ENCODE measurements around the gene SPPL3.

SPPL3 gene

GRCh38 chr12:120903412-120904196 lies 554 bp downstream of the SPPL3 start (continued):
- TF ChIP-seq PRDM4 (tag by site-specific recombination; IDR thresholded peaks at IDR 0.05) (no peak), OVOL3 (tag by site-specific recombination; IDR thresholded peaks at IDR 0.05) (no peak), KLF9 (tag by site-specific recombination; IDR thresholded peaks at IDR 0.05; ENCODE audit: low read depth) (peak; percentile 88), ZBTB20 (tag by site-specific recombination; IDR thresholded peaks at IDR 0.05) (peak; percentile 94), ZNF677 (tag by site-specific recombination; IDR thresholded peaks at IDR 0.05) (no peak), ZNF121 (tag by site-specific recombination; IDR thresholded peaks at IDR 0.05) (no peak), ZNF112 (tag by site-specific recombination; IDR thresholded peaks at IDR 0.05) (no peak), HIC1 (tag by site-specific recombination; IDR thresholded peaks at IDR 0.05) (0 out of 2 replicates have a peak, but pooled peaks have one; percentile 1), ZNF266 (tag by site-specific recombination; IDR thresholded peaks at IDR 0.05; ENCODE audit: low read depth) (no peak), ZNF510 (tag by site-specific recombination; IDR thresholded peaks at IDR 0.05; ENCODE audit: insufficient replicate concordance) (no peak), ZNF768 (tag by site-specific recombination; IDR thresholded peaks at IDR 0.05) (no peak), ATF2 (tag by site-specific recombination; IDR thresholded peaks at IDR 0.05; ENCODE audit: low read depth) (no peak), YY2 (tag by site-specific recombination; IDR thresholded peaks at IDR 0.05) (peak; percentile 59), ZNF341 (tag by site-specific recombination; IDR thresholded peaks at IDR 0.05; ENCODE audit: low read depth) (no peak), PRDM1 (tag by site-specific recombination; IDR thresholded peaks at IDR 0.05) (0 out of 2 replicates have a peak, but pooled peaks have one; percentile 7), ZNF560 (tag by site-specific recombination; IDR thresholded peaks at IDR 0.05; ENCODE audit: borderline replicate concordance) (no peak), ZSCAN30 (tag by site-specific recombination; IDR thresholded peaks at IDR 0.05) (no peak), ZNF366 (tag by site-specific recombination; conservative IDR thresholded peaks at IDR 0.05) (peak; percentile 46), ZNF571 (tag by site-specific recombination; IDR thresholded peaks at IDR 0.05) (no peak), ZNF530 (tag by site-specific recombination; IDR thresholded peaks at IDR 0.05; ENCODE audit: low read depth) (no peak), ZNF174 (tag by site-specific recombination; IDR thresholded peaks at IDR 0.05) (no peak), ZNF558 (tag by site-specific recombination; IDR thresholded peaks at IDR 0.05) (no peak), ZNF19 (tag by site-specific recombination; IDR thresholded peaks at IDR 0.05; ENCODE audit: low read depth) (no peak), ELK4 (IDR thresholded peaks at IDR 0.05; ENCODE audit: borderline replicate concordance, low read depth, low read length) (no peak), TSHZ1 (tag by site-specific recombination; IDR thresholded peaks at IDR 0.05; ENCODE audit: borderline replicate concordance) (no peak), BCL11B (tag by site-specific recombination; IDR thresholded peaks at IDR 0.05; ENCODE audit: low read depth) (no peak), ZNF16 (tag by site-specific recombination; IDR thresholded peaks at IDR 0.05; ENCODE audit: low read depth) (no peak), GFI1B (tag by site-specific recombination; IDR thresholded peaks at IDR 0.05) (no peak), ZNF792 (tag by site-specific recombination; IDR thresholded peaks at IDR 0.05) (no peak), ZNF596 (tag by site-specific recombination; IDR thresholded peaks at IDR 0.05) (no peak)

Data from HEK293 (cell line).